GM12878 (cell line): ENCODE measurements around the gene DOHH. TPM values are rescaled to one million over a fixed set of nuclear protein-coding genes. Genes with fewer than 3 reads are reported as not detected.

Experiments
- ATAC-seq: fragments of 200-7000 bp; cut with Tn5 transposase; 3 replicates; pipeline ENCODE4 v1.9.1; 2020; ENCODE audit warnings: mild to moderate bottlenecking, moderate library complexity
- BruUV-seq: library from RNA; stranded (reverse); fragments of 400-500 nt; replicated peaks from 2 replicates; lab custom pipeline; 2021; lab: Mats Ljungman, UMichigan
- CTCF ChIA-PET: fragments of 300-600 bp; sonication (Branson Sonifier 250); formaldehyde crosslinking; extraction: SDS; loops from one replicate; lab custom pipeline; 2021; ENCODE audit warnings: inconsistent platforms; lab: Yijun Ruan, JAX
- POLR2A ChIA-PET: fragments of 350-600 bp; formaldehyde crosslinking; extraction: SDS; loops from one replicate; lab custom pipeline; 2021; ENCODE audit warnings: inconsistent platforms; lab: Charles Lee
- RAD21 ChIA-PET: fragments of 300-600 bp; sonication (Branson Sonifier 250); formaldehyde crosslinking; loops from one replicate; lab custom pipeline; 2023; ENCODE audit warnings: antibody characterized with exemption; ENCODE audit not compliant: unreplicated experiment; lab: Charles Lee
- SMC1A ChIA-PET: fragments of 300-600 bp; sonication (Branson Sonifier 250); formaldehyde crosslinking; loops from one replicate; lab custom pipeline; 2023; ENCODE audit not compliant: unreplicated experiment, uncharacterized antibody; lab: Charles Lee
- DNase-seq: peaks from one replicate; pipeline ENCODE4 v3.0.0-alpha.2; 2011; ENCODE audit warnings: low read depth, low spot score
- FAIRE-seq: peaks from 3 replicates; lab custom pipeline; 2011; peaks lifted over from hg19 to GRCh38; lab: Jason Lieb, UNC
- H2AFZ ChIP-seq: 2 replicates; pipeline ENCODE4 v1.6.0; 2011; ENCODE audit warnings: low read depth, low read length, control low read depth; ENCODE audit not compliant: control insufficient read depth
- H3K27ac ChIP-seq: 2 replicates; pipeline ENCODE4 v1.5.1; 2011; ENCODE audit warnings: control low read depth; ENCODE audit not compliant: control insufficient read depth, insufficient read depth
- H3K27me3 ChIP-seq, 2 experiments: replicated peaks in 1 of 2; 2 replicates each; pipeline versions ENCODE4 v1.6.0 to v1.6.1; 2011; ENCODE audit warnings: low read length in 1 of 2; ENCODE audit not compliant: control insufficient read depth in 2 of 2, insufficient read depth in 2 of 2
- H3K36me3 ChIP-seq, 2 experiments: 2 replicates each; pipeline ENCODE4 v1.5.1; 2011; ENCODE audit warnings: low read length in 1 of 2; ENCODE audit not compliant: control insufficient read depth in 2 of 2, insufficient read depth in 2 of 2
- H3K4me1 ChIP-seq: 2 replicates; pipeline ENCODE4 v1.6.1; 2011; ENCODE audit warnings: mild to moderate bottlenecking, low read length, moderate library complexity, mixed read lengths; ENCODE audit not compliant: control insufficient read depth, insufficient read depth
- H3K4me2 ChIP-seq: 2 replicates; pipeline ENCODE4 v1.6.0; 2011; ENCODE audit warnings: control low read depth; ENCODE audit not compliant: control insufficient read depth, insufficient read depth
- H3K4me3 ChIP-seq: fragments of 200-600 bp; sonication (generic); 2 replicates; pipeline ENCODE4 v1.5.1; 2016
- H3K79me2 ChIP-seq: 2 replicates; pipeline ENCODE4 v1.6.0; 2011; ENCODE audit warnings: low read length; ENCODE audit not compliant: control insufficient read depth, insufficient read depth
- H3K9ac ChIP-seq: 2 replicates; pipeline ENCODE4 v1.8.0; 2011; ENCODE audit warnings: low read length, control low read depth, mixed read lengths; ENCODE audit not compliant: control insufficient read depth, insufficient read depth
- H3K9me3 ChIP-seq: replicated peaks from 3 replicates; pipeline ENCODE4 v1.5.1; 2011; ENCODE audit warnings: mild to moderate bottlenecking, low read length; ENCODE audit not compliant: control insufficient read depth, insufficient read depth
- H4K20me1 ChIP-seq: 2 replicates; pipeline ENCODE4 v1.6.0; 2011; ENCODE audit not compliant: control insufficient read depth, insufficient read depth
- BCL11A ChIP-seq: IDR thresholded peaks from 2 replicates; pipeline ENCODE4 v1.6.1; 2011; ENCODE audit warnings: low read depth, low read length
- BHLHE40 ChIP-seq, 2 experiments: fragments of 450-650 bp in 1 of 2; IDR thresholded peaks; 2 replicates each; pipeline ENCODE4 v1.6.1; 2011 to 2017; ENCODE audit warnings: low read depth in 2 of 2, borderline replicate concordance in 1 of 2, improper control_type of control experiment in 1 of 2, low read length in 1 of 2, mild to moderate bottlenecking in 1 of 2
- CREB1 ChIP-seq: IDR thresholded peaks from 2 replicates; pipeline ENCODE4 v1.6.1; 2012; ENCODE audit warnings: low read depth, mild to moderate bottlenecking, inconsistent platforms
- CREM ChIP-seq: IDR thresholded peaks from 2 replicates; pipeline ENCODE4 v1.6.1; 2014; ENCODE audit warnings: antibody characterized with exemption, low read depth
- MEF2A ChIP-seq: IDR thresholded peaks from 2 replicates; pipeline ENCODE4 v1.6.1; 2011; ENCODE audit warnings: low read depth, mild to moderate bottlenecking, low read length, moderate library complexity; ENCODE audit not compliant: insufficient read depth
- MEF2B ChIP-seq: fragments of 450-650 bp; IDR thresholded peaks from 2 replicates; pipeline ENCODE4 v1.6.1; 2018; ENCODE audit warnings: mild to moderate bottlenecking, moderate library complexity; ENCODE audit not compliant: partially characterized antibody, poor library complexity, severe bottlenecking
- MTA2 ChIP-seq: fragments of 450-650 bp; IDR thresholded peaks from 2 replicates; pipeline ENCODE4 v1.6.1; 2016; ENCODE audit warnings: low read depth, mild to moderate bottlenecking, moderate library complexity
- PKNOX1 ChIP-seq: fragments of 450-650 bp; IDR thresholded peaks from 2 replicates; pipeline ENCODE4 v1.6.1; 2016; ENCODE audit warnings: mild to moderate bottlenecking
- POLR2A ChIP-seq: IDR thresholded peaks from 2 replicates; pipeline ENCODE4 v1.6.1; 2011; ENCODE audit warnings: low read depth, mild to moderate bottlenecking, low read length
- RBBP5 ChIP-seq: fragments of 200-600 bp; sonication (generic); conservative IDR thresholded peaks from 2 replicates; pipeline ENCODE4 v1.6.1; 2016
- RUNX3 ChIP-seq: IDR thresholded peaks from 2 replicates; pipeline ENCODE4 v1.6.1; 2012; ENCODE audit warnings: low read length, inconsistent platforms
- SREBF2 ChIP-seq: IDR thresholded peaks from 2 replicates; pipeline ENCODE4 v1.6.1; 2012; ENCODE audit warnings: mild to moderate bottlenecking, low read length
- ZBED1 ChIP-seq: IDR thresholded peaks from 2 replicates; pipeline ENCODE4 v1.6.1; 2016; ENCODE audit warnings: borderline replicate concordance
- ZBTB40 ChIP-seq: fragments of 450-650 bp; IDR thresholded peaks from 2 replicates; pipeline ENCODE4 v1.6.1; 2016; ENCODE audit warnings: mild to moderate bottlenecking, moderate library complexity, borderline replicate concordance
- WGBS: methylation state at CpG from one replicate; pipeline ENCODE4 v1.1.6; 2016; ENCODE audit warnings: low lambda C conversion rate; ENCODE audit not compliant: insufficient replicate concordance, insufficient coverage; ENCODE audit errors: missing lambda C conversion rate; 5-methylcytosine and 5-hydroxymethylcytosine counted together
- in situ Hi-C: fragments of 300-500 bp; cut with MboI; formaldehyde crosslinking; loops from 9 replicates; pipeline ENCODE4 v1.14.3; 2018; ENCODE audit warnings: mixed read lengths
- intact Hi-C: fragments of 100-400 bp; cut with micrococcal nuclease; formaldehyde crosslinking; loops from one replicate; pipeline ENCODE4 v1.14.2; 2022; ENCODE audit not compliant: unreplicated experiment
- polyA plus RNA-seq, 11 experiments: library from polyadenylated mRNA; depleted of rRNA in 4 of 11; unstranded in 6 of 11; stranded (reverse) in 5 of 11; fragments of >200 nt; fragmentation: Nextera tagmentation in 4 of 11; fragmentation: Illumina TruSeq in 1 of 11; extraction: Ambion mirVana in 4 of 11; extraction: Trizol in 1 of 11; gene quantifications; 1 replicate in 1 of 11; 2 replicates in 10 of 11; pipeline versions ENCODE4 v1.2.1 to v1.2.3, GENCODE V29; 2011 to 2016; ENCODE audit warnings: inconsistent platforms in 2 of 11, missing spikeins in 2 of 11, low read depth in 1 of 11
- total RNA-seq, 4 experiments: library from RNA; depleted of rRNA in 3 of 4; stranded (reverse); fragments of >200 nt in 3 of 4; fragmentation: Illumina TruSeq in 1 of 4; extraction: Trizol in 1 of 4; gene quantifications; 2 replicates each; pipeline versions ENCODE4 v1.2.1 to v1.2.3, GENCODE V29; 2013 to 2021

Gene DOHH
- total and polyA plus RNA-seq, 10 of the 15 experiments (the other 5 are each of a cell fraction or from before 2014, with no cell fraction given) = 0.11 to 28.6 (median 11.7) TPM

- H3K79me2 ChIP-seq = no peaks in the 10 kb centered on the region
- H3K4me1 ChIP-seq = no peaks in the 10 kb centered on the region
- in situ Hi-C loops = no loop called here
- no TSS peak for BruUV-seq
- DNase-seq (no peak), ATAC-seq (peak; percentile 74), FAIRE-seq (no peak)
- POLR2A ChIA-PET = no interaction called here
- peaks cover 15 to 30% of the 10 kb centered on the region in 2 experiments; a peak in 3 of 4 replicates for H3K36me3 ChIP-seq
- no peaks in the 10 kb centered on the region for H3K9me3 ChIP-seq
- CTCF ChIA-PET = no interaction called here
- H3K4me2 ChIP-seq = no peak overlapping the region
- no peak overlapping the region for H3K4me3 ChIP-seq
- peak; percentile 94 for TF ChIP-seq ZBTB40
- TF ChIP-seq RBBP5 = no peak
- TF ChIP-seq MEF2B = peak; percentile 25
- TF ChIP-seq MEF2A = peak; percentile 77
- TF ChIP-seq CREM = peak; percentile 76; the same call in 1 of the 2 replicates
- TF ChIP-seq BCL11A = 0 out of 2 replicates have a peak, but pooled peaks have one; percentile 12
- TF ChIP-seq POLR2A = no peak
- TF ChIP-seq SREBF2 = no peak
- TF ChIP-seq RUNX3 = peak; percentile 46
- TF ChIP-seq PKNOX1 = 0 out of 2 replicates have a peak, but pooled peaks have one; percentile 14
- no peak for TF ChIP-seq ZBED1
- peak; percentile 90 for TF ChIP-seq CREB1
- no peak for TF ChIP-seq BHLHE40 (IDR thresholded peaks at IDR 0.05; ENCODE audit: borderline replicate concordance in 1 of 2, low read depth in 2 of 2, low read length in 1 of 2)
- no peak for TF ChIP-seq MTA2
- RAD21 ChIA-PET = no interaction called here
- H3K27ac ChIP-seq = no peak overlapping the region
- WGBS = 27% methylated on average over 12 of the region's 12 CpGs
- SMC1A ChIA-PET = no interaction called here
- H3K9ac ChIP-seq = no peak overlapping the region
- no peak overlapping the region for H2AFZ ChIP-seq
- intact Hi-C loops = no loop called here
- H3K27me3 ChIP-seq = no peaks in the 10 kb centered on the region
- H4K20me1 ChIP-seq = no peaks in the 10 kb centered on the region
These were observed 49.6 kb downstream of the DOHH start for GRCh38 chr19:3450796-3451411.
